ENCODE data around the gene EPHX1.

DNA sequence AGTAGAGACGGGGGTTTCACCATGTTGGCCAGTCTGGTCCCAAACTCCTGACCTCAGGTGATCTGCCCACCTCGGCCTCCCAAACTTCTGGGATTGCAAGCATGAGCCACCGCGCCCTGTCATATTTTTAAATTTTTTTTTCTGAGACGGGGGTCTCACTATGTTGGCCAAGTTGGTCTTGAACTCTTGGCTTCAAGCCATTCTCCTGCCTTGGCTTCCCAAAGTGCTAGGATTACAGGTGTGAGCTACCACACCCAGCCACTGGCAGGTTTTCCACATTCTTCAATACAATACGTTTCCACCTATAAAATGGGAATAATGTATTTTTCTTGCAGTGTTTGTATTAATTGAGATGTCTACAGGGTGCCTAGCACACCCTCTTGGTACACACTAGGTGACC is 82.4 kb downstream of the EPHX1 start:
- no peak for TF ChIP-seq CTCF (IDR thresholded peaks at IDR 0.05)
- no peak for TF ChIP-seq POLR2A (IDR thresholded peaks at IDR 0.05)
- TF ChIP-seq EP300 (IDR thresholded peaks at IDR 0.05; ENCODE audit: low read depth) = no peak
- no peak for TF ChIP-seq POLR2AphosphoS5 (IDR thresholded peaks at IDR 0.05)

Data from transverse colon (tissue), 4 donors.